Activated T-helper 2 cell treated with anti-CD3 and anti-CD28 coated beads, Interferon-gamma antibody, Interleukin-2, Interleukin-4, amounts not matched to agents 10 μg/mL and 5 μg/mL and 100 μg/mL, durations not matched to agents 14 hours and 24 hours and 36 hours (primary cell): ENCODE measurements around the gene IFNLR1. TPM values are rescaled to one million over a fixed set of nuclear protein-coding genes. Genes with fewer than 3 reads are reported as not detected.
"Not testable (repeated sequence)": the region's sequence is repeated elsewhere in the genome, so short reads cannot be mapped to it uniquely, and the experiment has no call there.

ENCODE experiments used
- DNase-seq: peaks from one replicate; pipeline ENCODE4 v3.0.0; 2021; ENCODE audit warnings: low spot score
- H3K27ac Mint-ChIP-seq: one replicate; pipeline ENCODE4 v1.8.0; 2021; ENCODE audit warnings: mixed read lengths
- H3K27me3 Mint-ChIP-seq: one replicate; pipeline ENCODE4 v1.8.0; 2021; ENCODE audit warnings: low read depth, mixed read lengths
- H3K36me3 Mint-ChIP-seq: one replicate; pipeline ENCODE4 v1.8.0; 2021; ENCODE audit warnings: low read depth, mixed read lengths
- H3K4me1 Mint-ChIP-seq: one replicate; pipeline ENCODE4 v1.8.0; 2021; ENCODE audit warnings: low read depth, mixed read lengths
- H3K4me3 Mint-ChIP-seq: one replicate; pipeline ENCODE4 v1.8.0; 2021; ENCODE audit warnings: low read depth, mild to moderate bottlenecking, moderate library complexity, mixed read lengths
- H3K9me3 Mint-ChIP-seq: one replicate; pipeline ENCODE4 v1.8.0; 2021; ENCODE audit warnings: mixed read lengths
- intact Hi-C: fragments of 100-400 bp; cut with micrococcal nuclease; formaldehyde crosslinking; loops from one replicate; pipeline ENCODE4 v1.15.1; 2023
- total RNA-seq: library from RNA; stranded (reverse); gene quantifications from 2 replicates; pipeline ENCODE4 v1.2.3, GENCODE V29; 2022

Gene IFNLR1
- total RNA-seq, 1 donor from 2014 or later: 6.5 TPM

DNA sequence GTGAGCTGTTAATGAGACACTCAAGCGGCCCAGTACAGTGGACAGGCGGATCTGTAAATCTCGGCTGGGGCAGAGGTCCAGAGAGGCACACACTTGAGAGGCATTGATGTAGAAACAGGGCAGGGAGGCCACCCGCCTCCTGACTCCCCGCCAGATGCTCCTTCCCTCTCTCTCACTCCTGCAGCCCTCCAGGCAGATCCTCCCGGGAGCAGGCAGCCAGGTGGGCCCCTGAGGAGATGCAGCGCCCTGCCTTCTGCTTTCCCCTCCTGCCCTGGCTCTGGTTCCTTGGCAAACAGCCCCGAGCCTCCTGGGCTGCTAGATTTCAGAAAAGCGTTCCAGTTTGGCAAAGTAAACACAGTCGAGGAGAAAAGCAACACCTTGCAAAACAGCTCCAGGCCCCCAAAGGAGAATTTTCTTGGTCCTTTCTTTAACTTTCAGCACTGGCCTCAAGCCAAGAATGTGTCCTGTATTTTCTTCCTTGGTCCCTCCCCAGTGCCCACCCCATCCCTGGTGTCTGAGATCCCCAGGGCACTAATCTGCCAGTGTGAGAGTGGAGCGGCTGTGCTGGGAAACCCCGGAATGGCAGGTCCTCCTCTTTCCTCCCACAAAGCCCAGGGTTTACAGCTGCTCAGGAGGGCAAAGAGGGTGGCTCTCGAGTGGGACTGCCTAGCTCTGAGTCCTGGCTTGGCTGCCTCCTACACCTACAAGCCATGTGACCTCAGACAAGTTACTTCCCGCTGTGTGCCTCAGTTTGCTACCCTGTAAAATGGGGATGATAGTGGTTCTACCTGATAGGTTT is 29.4 kb upstream of the IFNLR1 start:
- Mint-ChIP-seq H3K36me3 (no peaks in the 10 kb centered on the region), H3K4me1 (no peaks in the 10 kb centered on the region), H3K27ac (no peak overlapping the region), H3K27me3 (peaks cover 41% of the 10 kb centered on the region), H3K9me3 (peaks cover 3% of the 10 kb centered on the region), H3K4me3 (no peak overlapping the region)
- no peak for DNase-seq
- intact Hi-C loops: no loop called here

DNA sequence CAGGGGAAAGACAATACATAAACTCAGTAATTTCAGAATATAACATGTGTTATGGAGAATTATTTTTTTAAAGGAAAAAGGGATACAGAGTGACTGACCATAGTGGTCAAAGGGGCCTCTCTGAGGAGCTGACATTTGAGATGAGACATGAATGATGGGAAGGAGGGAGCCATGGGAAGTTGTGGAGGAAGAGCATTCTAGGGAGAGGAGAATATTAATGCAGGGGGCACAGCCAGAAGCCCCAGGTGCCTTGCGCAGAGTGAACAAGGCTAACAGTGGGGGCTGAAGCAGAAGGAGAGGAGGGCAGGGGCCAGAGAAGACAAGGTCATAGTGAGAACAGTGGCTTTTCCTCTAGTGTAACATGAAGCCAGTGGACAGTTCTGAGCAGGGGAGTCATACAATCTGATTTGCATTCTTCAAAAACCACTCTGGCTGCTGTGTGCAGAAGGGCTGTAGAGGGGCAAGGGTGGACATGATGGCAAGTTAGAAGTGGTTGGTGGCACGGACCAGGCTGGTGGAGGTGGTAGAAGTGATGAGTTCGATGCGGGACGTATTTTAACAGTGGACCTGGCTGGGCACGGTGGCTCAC is 28.2 kb upstream of the IFNLR1 start:
- Mint-ChIP-seq H3K36me3 (no peaks in the 10 kb centered on the region), H3K4me3 (no peak overlapping the region), H3K27ac (no peak overlapping the region), H3K9me3 (peaks cover 3% of the 10 kb centered on the region), H3K27me3 (peaks cover 35% of the 10 kb centered on the region), H3K4me1 (no peaks in the 10 kb centered on the region)
- no peak for DNase-seq
- intact Hi-C loops: no loop called here

DNA sequence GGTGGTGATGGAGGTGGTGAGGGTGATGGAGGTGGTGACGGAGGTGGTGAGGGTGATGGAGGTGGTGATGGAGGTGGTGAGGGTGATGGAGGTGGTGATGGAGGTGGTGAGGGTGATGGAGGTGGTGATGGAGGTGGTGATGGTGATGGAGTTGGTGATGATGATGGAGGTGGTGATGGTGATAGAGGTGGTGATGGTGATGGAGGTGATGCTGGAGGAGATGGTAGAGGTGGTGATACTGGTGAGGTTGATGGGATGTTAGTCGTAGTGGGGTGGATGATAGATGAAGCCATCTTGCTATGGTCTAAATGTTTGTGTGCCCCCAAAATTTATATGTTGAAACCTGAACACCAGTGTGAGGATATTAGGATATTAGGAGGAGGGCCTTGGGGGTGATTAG is 25.3 kb upstream of the IFNLR1 start:
- Mint-ChIP-seq H3K27ac (no peak overlapping the region), H3K36me3 (no peaks in the 10 kb centered on the region), H3K4me1 (no peaks in the 10 kb centered on the region), H3K27me3 (peaks cover 29% of the 10 kb centered on the region), H3K9me3 (peaks cover 3% of the 10 kb centered on the region), H3K4me3 (no peak overlapping the region)
- intact Hi-C loops: no loop called here
- no peak for DNase-seq

- DNase-seq: no peak
- Mint-ChIP-seq H3K4me1 (no peaks in the 10 kb centered on the region), H3K36me3 (no peaks in the 10 kb centered on the region), H3K27ac (no peak overlapping the region), H3K4me3 (no peak overlapping the region), H3K9me3 (peaks cover 3% of the 10 kb centered on the region), H3K27me3 (peaks cover 17% of the 10 kb centered on the region)
- intact Hi-C loops: no loop called here
Measured at GRCh38 chr1:24210195-24210627, 23.1 kb upstream of the IFNLR1 start.

DNA sequence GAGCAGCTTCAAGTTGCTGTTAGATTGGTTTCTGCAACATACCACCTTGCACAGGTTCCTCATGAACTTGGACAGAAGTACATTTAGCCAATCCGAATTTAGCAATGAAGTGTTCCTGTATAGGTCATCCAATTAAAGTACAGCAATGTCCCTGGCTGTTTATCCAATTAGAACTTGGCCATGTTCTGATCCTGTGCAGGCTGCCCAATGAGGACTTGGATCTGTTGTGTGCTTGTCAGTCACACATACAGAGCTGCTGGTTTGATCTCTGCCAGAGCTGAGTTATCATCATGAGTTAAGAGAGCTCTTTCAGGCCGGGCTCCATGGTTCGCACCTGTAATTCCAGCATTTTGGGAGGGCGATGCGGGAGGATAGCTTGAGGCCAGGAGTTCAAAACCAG is 22.0 kb upstream of the IFNLR1 start:
- Mint-ChIP-seq H3K4me1 (no peaks in the 10 kb centered on the region), H3K4me3 (no peak overlapping the region), H3K36me3 (no peaks in the 10 kb centered on the region)

DNA sequence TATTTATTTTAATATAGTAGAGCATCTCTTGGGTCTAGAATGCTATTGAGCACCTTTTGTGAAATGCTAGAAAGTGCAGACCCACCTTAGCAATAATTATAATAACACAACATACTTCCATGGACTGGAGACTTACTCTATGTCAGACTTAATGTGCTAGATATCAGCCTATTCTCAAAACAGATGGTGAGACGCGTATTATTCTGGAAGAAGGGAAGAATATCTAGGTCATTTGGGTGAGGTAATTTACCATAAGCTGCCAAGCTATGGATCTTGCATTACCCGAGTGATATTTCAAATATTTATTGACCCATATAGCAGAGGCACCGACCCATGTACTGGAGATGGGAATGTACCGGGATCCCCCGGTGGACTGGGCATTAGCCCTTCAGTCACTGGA is 20.6 kb upstream of the IFNLR1 start:
- no peaks in the 10 kb centered on the region for H3K36me3 Mint-ChIP-seq
- H3K27ac Mint-ChIP-seq: no peak overlapping the region
- DNase-seq: no peak
- peaks cover 5% of the 10 kb centered on the region for H3K27me3 Mint-ChIP-seq
- no peak overlapping the region for H3K4me3 Mint-ChIP-seq
- H3K9me3 Mint-ChIP-seq: peaks cover 3% of the 10 kb centered on the region
- peaks cover 9% of the 10 kb centered on the region for H3K4me1 Mint-ChIP-seq
- intact Hi-C loops: no loop called here

More for the DNA sequence above, 22.0 kb upstream of the IFNLR1 start:
- peaks cover 8% of the 10 kb centered on the region for H3K27me3 Mint-ChIP-seq
- DNase-seq: no peak
- peaks cover 3% of the 10 kb centered on the region for H3K9me3 Mint-ChIP-seq
- intact Hi-C loops: no loop called here
- no peak overlapping the region for H3K27ac Mint-ChIP-seq

DNA sequence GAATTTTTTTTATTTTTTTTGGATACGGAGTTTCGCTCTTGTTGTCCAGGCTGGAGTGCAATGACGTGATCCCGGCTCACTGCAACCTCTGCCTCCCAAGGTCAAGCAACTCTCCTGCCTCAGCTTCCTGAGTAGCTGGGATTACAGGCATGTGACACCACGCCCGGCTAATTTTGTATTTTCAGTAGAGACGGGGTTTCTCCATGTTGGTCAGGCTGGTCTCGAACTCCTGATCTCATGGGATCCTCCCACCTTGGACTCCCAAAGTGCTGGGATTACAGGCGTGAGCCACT is 20.3 kb upstream of the IFNLR1 start:
- H3K27me3 Mint-ChIP-seq, H3K27ac Mint-ChIP-seq, H3K4me3 Mint-ChIP-seq, H3K9me3 Mint-ChIP-seq, DNase-seq, H3K36me3 Mint-ChIP-seq, intact Hi-C loops, H3K4me1 Mint-ChIP-seq: not testable (repeated sequence)

GRCh38 chr1:24206516-24207394 is 19.7 kb upstream of the IFNLR1 start:
- DNase-seq: no peak
- Mint-ChIP-seq H3K27ac (no peak overlapping the region), H3K4me3 (no peak overlapping the region), H3K27me3 (peaks cover 5% of the 10 kb centered on the region), H3K4me1 (peaks cover 9% of the 10 kb centered on the region), H3K9me3 (peaks cover 3% of the 10 kb centered on the region), H3K36me3 (no peaks in the 10 kb centered on the region)
- intact Hi-C loops: no loop called here

DNA sequence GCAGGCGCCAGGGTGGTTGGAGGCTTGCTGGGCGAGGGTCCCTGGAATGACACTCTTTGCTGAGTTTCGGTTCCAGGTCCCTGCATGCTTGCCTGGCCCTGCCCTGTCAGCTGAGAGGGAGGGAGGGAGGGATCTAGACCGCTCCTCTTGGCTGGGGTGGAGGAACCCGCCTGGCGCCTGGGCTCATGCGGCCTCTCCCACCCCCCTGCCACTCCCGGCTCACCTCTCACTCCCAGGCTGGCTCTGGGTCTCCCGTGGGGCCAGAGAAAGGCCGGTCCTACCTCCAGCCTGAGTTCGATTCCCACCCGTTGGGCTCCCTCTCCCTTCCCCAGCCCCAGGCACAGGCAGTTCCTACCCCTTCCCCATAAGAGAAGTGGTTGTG is 19.0 kb upstream of the IFNLR1 start:
- peaks cover 9% of the 10 kb centered on the region for H3K4me1 Mint-ChIP-seq
- H3K9me3 Mint-ChIP-seq: no peaks in the 10 kb centered on the region
- no peaks in the 10 kb centered on the region for H3K36me3 Mint-ChIP-seq
- H3K27ac Mint-ChIP-seq: no peak overlapping the region
- peaks cover 5% of the 10 kb centered on the region for H3K27me3 Mint-ChIP-seq
- no peak overlapping the region for H3K4me3 Mint-ChIP-seq
- DNase-seq: no peak
- intact Hi-C loops: no loop called here

- H3K27ac Mint-ChIP-seq: no peak overlapping the region
- no peaks in the 10 kb centered on the region for H3K36me3 Mint-ChIP-seq
- no peak for DNase-seq
- H3K9me3 Mint-ChIP-seq: no peaks in the 10 kb centered on the region
- intact Hi-C loops: no loop called here
- H3K27me3 Mint-ChIP-seq: peaks cover 6% of the 10 kb centered on the region
- peaks cover 9% of the 10 kb centered on the region for H3K4me1 Mint-ChIP-seq
- no peak overlapping the region for H3K4me3 Mint-ChIP-seq
Measured at GRCh38 chr1:24205345-24206082, 18.4 kb upstream of the IFNLR1 start.

- Mint-ChIP-seq H3K4me3 (no peak overlapping the region), H3K9me3 (no peaks in the 10 kb centered on the region), H3K27me3 (peaks cover 9% of the 10 kb centered on the region), H3K27ac (no peak overlapping the region), H3K4me1 (peaks cover 17% of the 10 kb centered on the region), H3K36me3 (no peaks in the 10 kb centered on the region)
- DNase-seq: no peak
- intact Hi-C loops: loop anchor here (5.0 kb wide), 1 partner anchor 118 kb away; no protein-coding TSS in a partner anchor
Measured at GRCh38 chr1:24204116-24204515, 17.0 kb upstream of the IFNLR1 start.

DNA sequence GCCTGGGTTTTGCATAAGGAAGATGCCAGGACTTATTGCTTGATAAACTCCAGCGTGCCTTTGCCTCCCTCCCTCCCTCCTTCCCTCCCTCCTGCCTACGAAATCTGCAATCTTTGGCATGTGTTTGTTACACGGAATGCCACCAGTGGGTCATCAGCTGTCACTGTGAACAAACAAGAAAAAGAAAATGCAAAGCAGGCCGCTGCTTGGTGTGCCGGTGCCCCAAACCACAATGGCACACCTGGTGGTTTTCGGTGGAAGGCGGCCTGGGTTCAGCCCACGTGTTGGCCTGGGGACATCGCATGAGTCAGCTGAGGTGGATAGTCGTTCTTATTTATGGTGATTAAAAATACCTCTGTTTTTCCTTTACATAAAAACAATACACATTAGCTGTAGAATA is 16.3 kb upstream of the IFNLR1 start:
- intact Hi-C loops: loop anchor here (5.0 kb wide), 1 partner anchor 119 kb away; no protein-coding TSS in a partner anchor
- H3K36me3 Mint-ChIP-seq: no peaks in the 10 kb centered on the region
- H3K9me3 Mint-ChIP-seq: no peaks in the 10 kb centered on the region
- no peak overlapping the region for H3K27ac Mint-ChIP-seq
- peaks cover 9% of the 10 kb centered on the region for H3K27me3 Mint-ChIP-seq
- no peak for DNase-seq
- peaks cover 17% of the 10 kb centered on the region for H3K4me1 Mint-ChIP-seq
- no peak overlapping the region for H3K4me3 Mint-ChIP-seq
